Measurements from ENCODE around the gene CLEC6A. TPM values are rescaled to one million over a fixed set of nuclear protein-coding genes. Genes with fewer than 3 reads are reported as not detected.
A peak's percentile ranks its signal among the peaks of the same experiment; 100 is the strongest.
"Not testable (repeated sequence)": the region's sequence is repeated elsewhere in the genome, so short reads cannot be mapped to it uniquely, and the experiment has no call there.

CLEC6A gene
- total RNA-seq, 1 experiment from 2014 or later, result 0.17 TPM

DNA sequence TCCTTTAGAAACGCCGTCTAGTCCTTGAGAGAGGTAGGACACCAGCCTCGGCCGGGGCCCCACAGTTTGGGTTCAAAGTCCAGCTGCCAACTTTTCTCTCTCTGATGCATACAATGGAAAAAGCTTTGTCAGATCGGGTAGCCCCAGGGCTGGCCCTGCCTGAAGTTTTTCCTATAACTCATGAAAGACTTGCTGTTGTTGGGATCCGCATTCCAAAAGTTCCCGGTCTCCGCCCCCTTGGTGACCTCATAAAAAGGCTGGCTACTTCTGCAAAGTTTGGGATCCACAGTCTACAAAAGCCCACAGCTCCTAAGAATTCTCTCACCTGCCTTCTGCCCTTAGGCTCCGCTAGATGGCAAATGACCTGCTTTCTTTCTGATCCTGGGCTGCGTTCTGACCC lies 35.3 kb upstream of the CLEC6A start:
- H3K56ac ChIP-seq (ENCODE audit: insufficient read length, low read depth, low read length), result no peak overlapping the region
- H3K18ac ChIP-seq (ENCODE audit: insufficient read length, low read depth, low read length), result no peak overlapping the region
- no peak overlapping the region for H2BK15ac ChIP-seq (ENCODE audit: low read depth, low read length)
- no peaks in the 10 kb centered on the region for H3K23me2 ChIP-seq (ENCODE audit: insufficient read length, low read depth, low read length, poor library complexity, severe bottlenecking)
- no peak overlapping the region for H3K4me2 ChIP-seq (ENCODE audit: insufficient read depth, insufficient read length, low read length)
- TF ChIP-seq, protein P1, sequence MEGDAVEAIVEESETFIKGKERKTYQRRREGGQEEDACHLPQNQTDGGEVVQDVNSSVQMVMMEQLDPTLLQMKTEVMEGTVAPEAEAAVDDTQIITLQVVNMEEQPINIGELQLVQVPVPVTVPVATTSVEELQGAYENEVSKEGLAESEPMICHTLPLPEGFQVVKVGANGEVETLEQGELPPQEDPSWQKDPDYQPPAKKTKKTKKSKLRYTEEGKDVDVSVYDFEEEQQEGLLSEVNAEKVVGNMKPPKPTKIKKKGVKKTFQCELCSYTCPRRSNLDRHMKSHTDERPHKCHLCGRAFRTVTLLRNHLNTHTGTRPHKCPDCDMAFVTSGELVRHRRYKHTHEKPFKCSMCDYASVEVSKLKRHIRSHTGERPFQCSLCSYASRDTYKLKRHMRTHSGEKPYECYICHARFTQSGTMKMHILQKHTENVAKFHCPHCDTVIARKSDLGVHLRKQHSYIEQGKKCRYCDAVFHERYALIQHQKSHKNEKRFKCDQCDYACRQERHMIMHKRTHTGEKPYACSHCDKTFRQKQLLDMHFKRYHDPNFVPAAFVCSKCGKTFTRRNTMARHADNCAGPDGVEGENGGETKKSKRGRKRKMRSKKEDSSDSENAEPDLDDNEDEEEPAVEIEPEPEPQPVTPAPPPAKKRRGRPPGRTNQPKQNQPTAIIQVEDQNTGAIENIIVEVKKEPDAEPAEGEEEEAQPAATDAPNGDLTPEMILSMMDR (conservative IDR thresholded peaks at IDR 0.05), result no peak
- no peak overlapping the region for H2BK120ac ChIP-seq (ENCODE audit: low read depth, low read length, poor library complexity, severe bottlenecking)
- no peak overlapping the region for H2AK5ac ChIP-seq (ENCODE audit: insufficient read length, low read length)
- no peak overlapping the region for H3K23ac ChIP-seq (ENCODE audit: insufficient read length, low read depth, low read length)
- H3K27me3 ChIP-seq (ENCODE audit: insufficient read depth, low read length), result no peaks in the 10 kb centered on the region
- H2BK5ac ChIP-seq (ENCODE audit: insufficient read length, low read length), result no peak overlapping the region
- H4K8ac ChIP-seq (replicated peaks; ENCODE audit: insufficient read length, low read depth, low read length), result no peak overlapping the region
- no peak overlapping the region for H2BK12ac ChIP-seq (ENCODE audit: insufficient read length, low read depth, low read length)
- H3K27ac Mint-ChIP-seq, result no peak overlapping the region
- no peaks in the 10 kb centered on the region for H4K20me1 ChIP-seq (ENCODE audit: control insufficient read depth, insufficient read depth, insufficient read length)
- no peaks in the 10 kb centered on the region for H3K4me1 ChIP-seq (ENCODE audit: insufficient read depth, low read length)
- H4K91ac ChIP-seq (ENCODE audit: insufficient read length, low read depth, low read length), result no peak overlapping the region
- H3K36me3 Mint-ChIP-seq (ENCODE audit: insufficient read depth in 1 of 3, low read depth in 3 of 3), result no peaks in the 10 kb centered on the region
- H3K9me3 ChIP-seq (ENCODE audit: control insufficient read depth, low read depth, low read length), result no peaks in the 10 kb centered on the region
- no peak overlapping the region for H3K27ac ChIP-seq (ENCODE audit: insufficient read length, low read depth, low read length)
- H3K9me3 Mint-ChIP-seq, result peaks cover 0 to 4% of the 10 kb centered on the region in 2 experiments; a peak in 1 of 5 replicates
- H3K9ac ChIP-seq (ENCODE audit: extremely low read depth, insufficient read length, low read length), result no peak overlapping the region
- WGBS (ENCODE audit: extremely low coverage, insufficient read length, low lambda C conversion rate), result no CpG with 5 or more reads among the region's 10 CpGs
- peak; percentile 45 for DNase-seq
- H3K14ac ChIP-seq (ENCODE audit: insufficient read depth, low read length), result no peak overlapping the region
- H3K4me1 Mint-ChIP-seq, result peaks cover 0 to 6% of the 10 kb centered on the region in 2 experiments; a peak in 2 of 4 replicates
- no peaks in the 10 kb centered on the region for H3K79me2 ChIP-seq (ENCODE audit: insufficient read depth, low read length)
- H3K79me1 ChIP-seq (ENCODE audit: insufficient read depth, low read depth, low read length, poor library complexity, severe bottlenecking), result no peaks in the 10 kb centered on the region
- H3K4me3 Mint-ChIP-seq, result no peak overlapping the region
- H2AFZ ChIP-seq (ENCODE audit: low read length), result no peak overlapping the region
- no peak overlapping the region for H3K4ac ChIP-seq (ENCODE audit: low read depth, low read length)
- no peak overlapping the region for H4K5ac ChIP-seq (ENCODE audit: insufficient read length, low read depth, low read length)
- no peak overlapping the region for H2BK20ac ChIP-seq (ENCODE audit: low read depth, low read length, poor library complexity, severe bottlenecking)
- no peaks in the 10 kb centered on the region for H3K27me3 Mint-ChIP-seq (ENCODE audit: low read depth)
- H3T11ph ChIP-seq (ENCODE audit: low read length), result no peak overlapping the region

DNA sequence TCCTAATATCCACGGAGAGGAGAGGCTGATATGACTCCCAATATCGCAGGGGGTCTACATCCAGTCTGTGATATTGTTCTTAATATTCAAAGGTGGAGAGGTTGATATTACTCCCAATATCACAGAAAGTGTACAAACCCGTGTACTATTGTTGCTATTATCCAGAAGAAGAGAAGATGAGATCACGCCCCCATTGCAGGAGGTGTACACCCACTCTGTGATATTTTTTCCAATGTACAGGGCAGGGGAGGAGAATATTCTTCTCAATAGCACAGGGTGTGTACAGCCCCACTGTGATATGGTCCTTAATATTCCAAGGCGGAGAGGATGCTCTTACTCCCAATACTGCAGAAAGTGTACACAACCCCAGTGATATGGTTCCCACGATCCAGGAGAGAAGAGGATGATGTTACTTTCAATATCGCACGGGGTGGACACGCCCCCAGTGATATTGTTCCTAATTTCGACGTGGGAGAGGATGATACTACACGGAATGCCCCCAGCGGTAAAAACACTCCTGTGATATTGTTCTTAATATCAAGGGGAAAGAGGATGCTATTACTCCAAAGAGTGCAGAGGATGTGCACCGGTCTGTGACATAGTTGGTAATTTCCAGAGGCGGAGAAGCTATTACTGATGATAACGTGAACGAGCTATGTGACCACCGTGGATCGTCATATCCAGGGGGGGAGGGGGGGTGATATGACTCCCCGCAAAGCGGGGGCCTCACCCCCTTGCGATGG lies 11.1 kb upstream of the CLEC6A start:
- not testable (repeated sequence) for H3K14ac ChIP-seq (ENCODE audit: insufficient read depth, low read length); H3K4me3 Mint-ChIP-seq; H2AFZ ChIP-seq (ENCODE audit: low read length); H3K27me3 ChIP-seq (ENCODE audit: insufficient read depth, low read length); H3K23me2 ChIP-seq (ENCODE audit: insufficient read length, low read depth, low read length, poor library complexity, severe bottlenecking); H2BK20ac ChIP-seq (ENCODE audit: low read depth, low read length, poor library complexity, severe bottlenecking); H3K56ac ChIP-seq (ENCODE audit: insufficient read length, low read depth, low read length); H3K9me3 Mint-ChIP-seq; H2BK15ac ChIP-seq (ENCODE audit: low read depth, low read length); H2BK120ac ChIP-seq (ENCODE audit: low read depth, low read length, poor library complexity, severe bottlenecking); H4K8ac ChIP-seq (replicated peaks; ENCODE audit: insufficient read length, low read depth, low read length); H4K91ac ChIP-seq (ENCODE audit: insufficient read length, low read depth, low read length); H2BK12ac ChIP-seq (ENCODE audit: insufficient read length, low read depth, low read length); H3K27ac Mint-ChIP-seq; H2AK5ac ChIP-seq (ENCODE audit: insufficient read length, low read length); H3K79me2 ChIP-seq (ENCODE audit: insufficient read depth, low read length); H3K23ac ChIP-seq (ENCODE audit: insufficient read length, low read depth, low read length); H3K18ac ChIP-seq (ENCODE audit: insufficient read length, low read depth, low read length); H3K4me1 ChIP-seq (ENCODE audit: insufficient read depth, low read length); H3K9ac ChIP-seq (ENCODE audit: extremely low read depth, insufficient read length, low read length); H3T11ph ChIP-seq (ENCODE audit: low read length); DNase-seq; H3K79me1 ChIP-seq (ENCODE audit: insufficient read depth, low read depth, low read length, poor library complexity, severe bottlenecking); H2BK5ac ChIP-seq (ENCODE audit: insufficient read length, low read length); H3K4me2 ChIP-seq (ENCODE audit: insufficient read depth, insufficient read length, low read length); H3K36me3 Mint-ChIP-seq (ENCODE audit: insufficient read depth in 1 of 3, low read depth in 3 of 3); H3K9me3 ChIP-seq (ENCODE audit: control insufficient read depth, low read depth, low read length); H4K5ac ChIP-seq (ENCODE audit: insufficient read length, low read depth, low read length); H3K27me3 Mint-ChIP-seq (ENCODE audit: low read depth); H3K4ac ChIP-seq (ENCODE audit: low read depth, low read length); H3K27ac ChIP-seq (ENCODE audit: insufficient read length, low read depth, low read length); H4K20me1 ChIP-seq (ENCODE audit: control insufficient read depth, insufficient read depth, insufficient read length)
- no CpG with 5 or more reads among the region's 22 CpGs for WGBS (ENCODE audit: extremely low coverage, insufficient read length, low lambda C conversion rate)
- H3K4me1 Mint-ChIP-seq, result peaks cover 9 to 17% of the 10 kb centered on the region in 2 experiments

Data from H9 (cell line).